Loucy (cell line): ENCODE results near the gene HOMER3.

Source experiments
- H2AFZ ChIP-seq: fragments of 200-600 bp; sonication (generic); 2 replicates; pipeline ENCODE4 v1.6.0; 2016; ENCODE audit warnings: antibody characterized with exemption, mild to moderate bottlenecking, low read length, moderate library complexity
- H3F3A ChIP-seq: fragments of 200-600 bp; 2 replicates; pipeline ENCODE4 v1.6.0; 2016; ENCODE audit warnings: antibody characterized with exemption, low read depth, mild to moderate bottlenecking
- H3K27me3 ChIP-seq: fragments of 200-600 bp; sonication (generic); 2 replicates; pipeline ENCODE4 v1.6.1; 2014; ENCODE audit warnings: low read length, mild to moderate bottlenecking; ENCODE audit not compliant: insufficient read depth, poor library complexity, severe bottlenecking
- H3K36me3 ChIP-seq: fragments of 200-600 bp; sonication (generic); 2 replicates; pipeline ENCODE4 v1.6.1; 2016; ENCODE audit warnings: low read length; ENCODE audit not compliant: insufficient read depth
- H3K4me1 ChIP-seq: fragments of 200-600 bp; sonication (generic); 2 replicates; pipeline ENCODE4 v1.5.1; 2014; ENCODE audit warnings: low read length, mild to moderate bottlenecking; ENCODE audit not compliant: insufficient read depth, poor library complexity, severe bottlenecking
- H3K4me2 ChIP-seq: fragments of 200-600 bp; sonication (generic); 2 replicates; pipeline ENCODE4 v1.6.0; 2014; ENCODE audit warnings: antibody characterized with exemption, low read length, low read depth, mild to moderate bottlenecking; ENCODE audit not compliant: poor library complexity, severe bottlenecking
- H3K4me3 ChIP-seq: fragments of 200-600 bp; sonication (generic); 2 replicates; pipeline ENCODE4 v1.5.1; 2014; ENCODE audit warnings: low read length, mild to moderate bottlenecking, mixed read lengths; ENCODE audit not compliant: poor library complexity, severe bottlenecking
- H3K79me2 ChIP-seq: fragments of 200-600 bp; sonication (generic); 2 replicates; pipeline ENCODE4 v1.6.1; 2014; ENCODE audit warnings: low read length; ENCODE audit not compliant: insufficient read depth
- H3K9ac ChIP-seq: fragments of 200-600 bp; sonication (generic); 2 replicates; pipeline ENCODE4 v1.6.0; 2014; ENCODE audit warnings: mild to moderate bottlenecking, low read depth, low read length, moderate library complexity; ENCODE audit not compliant: poor library complexity, severe bottlenecking
- H3K9me2 ChIP-seq: fragments of 200-600 bp; sonication (generic); replicated peaks from 2 replicates; pipeline ENCODE4 v1.6.1; 2016; ENCODE audit warnings: low read depth, low read length, mixed read lengths
- H3K9me3 ChIP-seq: fragments of 200-600 bp; sonication (generic); 2 replicates; pipeline ENCODE4 v1.6.1; 2014; ENCODE audit warnings: mild to moderate bottlenecking, antibody characterized with exemption, low read length, low read depth; ENCODE audit not compliant: insufficient read depth
- H4K20me1 ChIP-seq: fragments of 200-600 bp; sonication (generic); 2 replicates; pipeline ENCODE4 v1.6.0; 2014; ENCODE audit warnings: antibody characterized with exemption, low read length, mild to moderate bottlenecking; ENCODE audit not compliant: insufficient read depth, poor library complexity, severe bottlenecking
- EZH2phosphoT487 ChIP-seq: fragments of 200-600 bp; IDR thresholded peaks from 2 replicates; pipeline ENCODE4 v1.6.1; 2018; ENCODE audit warnings: antibody characterized with exemption, mild to moderate bottlenecking, moderate library complexity, borderline replicate concordance
- TF ChIP-seq, protein P1 (sequence below): fragments of 200-600 bp; sonication (generic); conservative IDR thresholded peaks from 2 replicates; pipeline ENCODE4 v1.5.1; 2014; ENCODE audit warnings: mild to moderate bottlenecking, antibody characterized with exemption, low read length

HOMER3 gene

DNA sequence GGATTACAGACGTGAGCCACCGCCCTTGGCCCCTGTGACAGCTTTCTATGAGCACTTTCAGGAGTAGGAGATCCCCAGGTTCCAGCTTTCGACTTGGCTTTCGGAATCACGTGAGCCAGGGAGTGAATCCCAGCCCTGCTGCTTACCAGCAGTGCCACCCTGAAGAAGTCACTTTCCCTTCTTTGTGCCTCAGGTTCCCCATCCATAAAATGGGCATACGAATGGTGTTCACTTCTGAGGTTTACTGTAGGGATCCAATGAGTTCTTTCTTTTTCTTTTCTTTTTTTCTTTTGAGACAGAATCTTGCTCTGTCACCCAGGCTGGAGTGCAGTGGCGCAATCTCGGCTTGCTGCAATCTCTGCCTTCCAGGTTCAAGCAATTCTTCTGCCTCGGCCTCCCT lies 4.3 kb upstream of the HOMER3 start:
- Histone ChIP-seq H3K79me2 (peaks cover 4% of the 10 kb centered on the region; the same call in 1 of the 2 replicates), H3K9ac (no peak overlapping the region), H3K4me3 (no peak overlapping the region), H3K4me2 (no peak overlapping the region), H3F3A (no peaks in the 10 kb centered on the region), H3K27me3 (no peaks in the 10 kb centered on the region), H3K9me2 (no peaks in the 10 kb centered on the region), H3K36me3 (no peaks in the 10 kb centered on the region), H4K20me1 (no peaks in the 10 kb centered on the region), H3K4me1 (no peaks in the 10 kb centered on the region), H2AFZ (no peak overlapping the region), H3K9me3 (no peaks in the 10 kb centered on the region)
- no peak for TF ChIP-seq EZH2phosphoT487
- TF ChIP-seq, protein P1, sequence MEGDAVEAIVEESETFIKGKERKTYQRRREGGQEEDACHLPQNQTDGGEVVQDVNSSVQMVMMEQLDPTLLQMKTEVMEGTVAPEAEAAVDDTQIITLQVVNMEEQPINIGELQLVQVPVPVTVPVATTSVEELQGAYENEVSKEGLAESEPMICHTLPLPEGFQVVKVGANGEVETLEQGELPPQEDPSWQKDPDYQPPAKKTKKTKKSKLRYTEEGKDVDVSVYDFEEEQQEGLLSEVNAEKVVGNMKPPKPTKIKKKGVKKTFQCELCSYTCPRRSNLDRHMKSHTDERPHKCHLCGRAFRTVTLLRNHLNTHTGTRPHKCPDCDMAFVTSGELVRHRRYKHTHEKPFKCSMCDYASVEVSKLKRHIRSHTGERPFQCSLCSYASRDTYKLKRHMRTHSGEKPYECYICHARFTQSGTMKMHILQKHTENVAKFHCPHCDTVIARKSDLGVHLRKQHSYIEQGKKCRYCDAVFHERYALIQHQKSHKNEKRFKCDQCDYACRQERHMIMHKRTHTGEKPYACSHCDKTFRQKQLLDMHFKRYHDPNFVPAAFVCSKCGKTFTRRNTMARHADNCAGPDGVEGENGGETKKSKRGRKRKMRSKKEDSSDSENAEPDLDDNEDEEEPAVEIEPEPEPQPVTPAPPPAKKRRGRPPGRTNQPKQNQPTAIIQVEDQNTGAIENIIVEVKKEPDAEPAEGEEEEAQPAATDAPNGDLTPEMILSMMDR: no peak

DNA sequence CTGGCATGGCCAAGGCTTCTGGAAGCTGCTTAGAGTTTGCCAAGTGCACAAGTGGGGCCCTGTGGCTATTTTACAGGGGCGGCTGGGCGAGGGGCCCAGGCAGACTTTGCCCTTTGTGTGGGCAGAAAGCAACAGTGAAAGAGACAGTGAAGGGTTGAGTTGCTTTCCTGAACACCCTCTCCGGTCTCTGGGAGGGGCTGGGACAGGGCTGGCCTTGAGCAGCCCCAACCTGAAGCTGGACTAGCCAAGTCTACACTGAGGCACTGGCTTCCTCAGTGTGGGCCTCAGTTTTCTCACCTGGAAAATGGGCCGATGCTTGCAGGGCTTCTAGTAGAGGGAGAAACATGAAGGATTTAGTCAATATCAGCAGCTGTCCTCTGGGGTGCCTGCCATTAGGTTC lies 2.4 kb upstream of the HOMER3 start:
- no peak overlapping the region for H3K4me3 ChIP-seq
- TF ChIP-seq, protein P1: no peak
- no peak for TF ChIP-seq EZH2phosphoT487
- no peaks in the 10 kb centered on the region for H3K9me3 ChIP-seq
- no peak overlapping the region for H3K9ac ChIP-seq
- H4K20me1 ChIP-seq: no peaks in the 10 kb centered on the region
- H2AFZ ChIP-seq: no peak overlapping the region
- no peak overlapping the region for H3K4me2 ChIP-seq
- H3K4me1 ChIP-seq: no peaks in the 10 kb centered on the region
- H3K9me2 ChIP-seq: no peaks in the 10 kb centered on the region
- H3K79me2 ChIP-seq: peaks cover 7% of the 10 kb centered on the region; the same call in 1 of the 2 replicates
- H3K27me3 ChIP-seq: no peaks in the 10 kb centered on the region
- H3F3A ChIP-seq: no peaks in the 10 kb centered on the region
- H3K36me3 ChIP-seq: no peaks in the 10 kb centered on the region

DNA sequence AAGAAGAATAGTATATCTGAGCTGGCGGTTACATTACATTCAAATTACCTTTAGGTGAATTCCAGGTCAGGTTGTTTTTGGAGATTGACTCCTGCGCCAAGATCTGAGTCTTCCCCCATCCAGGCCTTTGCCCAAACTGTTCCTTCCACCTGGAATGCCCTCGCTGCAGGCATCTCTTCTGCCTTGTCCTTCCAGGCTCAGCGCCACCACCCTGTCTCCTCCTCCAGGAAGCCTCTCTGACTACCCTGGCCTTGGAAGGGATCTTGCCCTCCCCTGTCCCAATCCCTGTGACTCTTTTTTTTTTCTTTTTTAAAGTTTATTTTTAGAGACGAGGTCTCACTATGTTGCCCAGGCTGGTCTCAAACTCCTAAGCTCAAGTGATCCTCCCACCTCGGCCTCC lies 1.7 kb upstream of the HOMER3 start:
- H3K9me2 ChIP-seq: no peaks in the 10 kb centered on the region
- H3F3A ChIP-seq: no peaks in the 10 kb centered on the region
- H3K79me2 ChIP-seq: peaks cover 7% of the 10 kb centered on the region; the same call in 1 of the 2 replicates
- H3K4me2 ChIP-seq: no peak overlapping the region
- H3K36me3 ChIP-seq: no peaks in the 10 kb centered on the region
- no peaks in the 10 kb centered on the region for H4K20me1 ChIP-seq
- no peak overlapping the region for H2AFZ ChIP-seq
- no peaks in the 10 kb centered on the region for H3K4me1 ChIP-seq
- H3K4me3 ChIP-seq: no peak overlapping the region
- H3K9ac ChIP-seq: no peak overlapping the region
- TF ChIP-seq EZH2phosphoT487: no peak
- TF ChIP-seq, protein P1: no peak
- H3K9me3 ChIP-seq: no peaks in the 10 kb centered on the region
- no peaks in the 10 kb centered on the region for H3K27me3 ChIP-seq
